Endothelial cell of umbilical vein (primary cell): ENCODE results near the gene RFFL.

Source experiments
- CTCF ChIP-seq, 2 donors: IDR thresholded peaks; 1 replicate in 1 of 2; 2 replicates in 1 of 2; pipeline ENCODE4 v1.5.1; 2011; ENCODE audit warnings: low read length in 2 of 2, mild to moderate bottlenecking in 2 of 2, moderate library complexity in 2 of 2, control low read depth in 1 of 2, inconsistent platforms in 1 of 2, low read depth in 1 of 2; ENCODE audit not compliant: insufficient read depth in 1 of 2; ENCODE audit errors: extremely low read depth in 1 of 2
- EZH2 ChIP-seq: IDR thresholded peaks from 2 replicates; pipeline ENCODE4 v1.6.1; 2012; ENCODE audit warnings: borderline replicate concordance, low read depth, mild to moderate bottlenecking, moderate library complexity, low read length, inconsistent platforms; ENCODE audit not compliant: severe bottlenecking
- FOS ChIP-seq: IDR thresholded peaks from 2 replicates; pipeline ENCODE4 v1.6.1; 2011; ENCODE audit warnings: mild to moderate bottlenecking, low read length, moderate library complexity, borderline replicate concordance; ENCODE audit not compliant: insufficient read depth
- POLR2A ChIP-seq: IDR thresholded peaks from 2 replicates; pipeline ENCODE4 v1.6.1; 2012; ENCODE audit warnings: low read depth, mild to moderate bottlenecking, control low read depth, low read length

- no peak for TF ChIP-seq CTCF (IDR thresholded peaks at IDR 0.05; ENCODE audit: extremely low read depth in 1 of 2, insufficient read depth in 1 of 2, low read depth in 1 of 2, low read length in 2 of 2)
- no peak for TF ChIP-seq POLR2A
- no peak for TF ChIP-seq FOS
- no peak for TF ChIP-seq EZH2
Observed at GRCh38 chr17:34987232-34987631, 76.3 kb downstream of the RFFL start.
